OCI-LY7 (cell line): Measurements from ENCODE around the gene CHM. TPM values are rescaled to one million over a fixed set of nuclear protein-coding genes. Genes with fewer than 3 reads are reported as not detected.

Source experiments
- BruUV-seq: library from RNA; stranded (reverse); fragments of 400-500 nt; replicated peaks from 2 replicates; lab custom pipeline; 2021; lab: Mats Ljungman, UMichigan
- CTCF ChIA-PET: fragments of 300-600 bp; sonication (Branson Sonifier 250); formaldehyde crosslinking; loops from one replicate; lab custom pipeline; 2022; ENCODE audit warnings: antibody characterized with exemption; ENCODE audit not compliant: unreplicated experiment; lab: Charles Lee
- POLR2A ChIA-PET: fragments of 300-600 bp; sonication (Branson Sonifier 250); formaldehyde crosslinking; loops from one replicate; lab custom pipeline; 2022; ENCODE audit warnings: antibody characterized with exemption; lab: Charles Lee
- DNase-seq: peaks from one replicate; pipeline ENCODE4 v3.0.0-alpha.2; 2015; ENCODE audit warnings: low spot score
- H2AFZ ChIP-seq: fragments of 200-600 bp; sonication (generic), shearing (Covaris generic); 2 replicates; pipeline ENCODE4 v1.6.1; 2014; ENCODE audit warnings: mild to moderate bottlenecking, antibody characterized with exemption, low read length, moderate library complexity
- H3K27ac ChIP-seq: fragments of 200-600 bp; sonication (generic); 2 replicates; pipeline ENCODE4 v1.5.1; 2014; ENCODE audit warnings: mixed run types, low read depth, mild to moderate bottlenecking, moderate library complexity, low read length, inconsistent platforms; ENCODE audit not compliant: poor library complexity, severe bottlenecking
- H3K36me3 ChIP-seq: fragments of 200-600 bp; sonication (generic); 2 replicates; pipeline ENCODE4 v1.6.1; 2014; ENCODE audit warnings: mild to moderate bottlenecking, antibody characterized with exemption, low read length, moderate library complexity, mixed read lengths; ENCODE audit not compliant: insufficient read depth
- H3K4me1 ChIP-seq: fragments of 200-600 bp; sonication (generic); 2 replicates; pipeline ENCODE4 v1.5.1; 2014; ENCODE audit warnings: mild to moderate bottlenecking, low read length; ENCODE audit not compliant: insufficient read depth, poor library complexity, severe bottlenecking
- H3K4me2 ChIP-seq: fragments of 200-600 bp; sonication (generic); 2 replicates; pipeline ENCODE4 v1.6.1; 2014; ENCODE audit warnings: mild to moderate bottlenecking, low read length
- H3K4me3 ChIP-seq: fragments of 200-600 bp; sonication (generic); 2 replicates; pipeline ENCODE4 v1.5.1; 2014; ENCODE audit warnings: mild to moderate bottlenecking, low read depth, low read length; ENCODE audit not compliant: poor library complexity, severe bottlenecking
- H3K79me2 ChIP-seq: fragments of 200-600 bp; sonication (generic); 2 replicates; pipeline ENCODE4 v1.6.1; 2016; ENCODE audit warnings: low read depth, mild to moderate bottlenecking, low read length, moderate library complexity, mixed read lengths; ENCODE audit not compliant: insufficient read depth
- H3K9me2 ChIP-seq: fragments of 200-600 bp; sonication (generic); 2 replicates; pipeline ENCODE4 v1.6.1; 2016; ENCODE audit warnings: mild to moderate bottlenecking, low read length, mixed read lengths; ENCODE audit not compliant: insufficient read depth
- H3K9me3 ChIP-seq: fragments of 200-600 bp; sonication (generic); 2 replicates; pipeline ENCODE4 v1.6.1; 2014; ENCODE audit warnings: mild to moderate bottlenecking, mixed run types, low read length, mixed read lengths
- H4K20me1 ChIP-seq: fragments of 200-600 bp; sonication (generic); 2 replicates; pipeline ENCODE4 v1.6.1; 2014; ENCODE audit warnings: mild to moderate bottlenecking, antibody characterized with exemption, low read length, moderate library complexity, mixed read lengths; ENCODE audit not compliant: insufficient read depth
- CTCF ChIP-seq: fragments of 200-600 bp; sonication (generic); conservative IDR thresholded peaks from 2 replicates; pipeline ENCODE4 v1.5.1; 2014; ENCODE audit warnings: mild to moderate bottlenecking, antibody characterized with exemption, low read length, moderate library complexity, mixed read lengths
- EZH2phosphoT487 ChIP-seq: fragments of 200-600 bp; sonication (generic); IDR thresholded peaks from 2 replicates; pipeline ENCODE4 v1.6.1; 2018; ENCODE audit warnings: low read depth, borderline replicate concordance, mild to moderate bottlenecking, mixed run types, antibody characterized with exemption, low read length, moderate library complexity, mixed read lengths
- intact Hi-C: fragments of 100-400 bp; cut with micrococcal nuclease; formaldehyde crosslinking; loops from one replicate; pipeline ENCODE4 v1.10.0; 2022; ENCODE audit not compliant: unreplicated experiment
- total RNA-seq, 2 experiments: library from RNA; depleted of rRNA in 1 of 2; stranded (reverse); fragments of >200 nt in 1 of 2; shearing (Covaris generic) in 1 of 2; gene quantifications; 2 replicates each; pipeline ENCODE4 v1.2.3, GENCODE V29; 2014 to 2022

CHM gene
- total RNA-seq, 2 experiments from 2014 or later = 4.8 to 15.7 TPM

GRCh38 chrX:86047936-86048280 is 550 bp upstream of the CHM start:
- Histone ChIP-seq H2AFZ (peak overlapping the region; percentile 100), H3K9me2 (no peaks in the 10 kb centered on the region), H3K36me3 (no peaks in the 10 kb centered on the region), H3K27ac (no peak overlapping the region), H3K4me3 (peak overlapping the region; percentile 68), H4K20me1 (no peaks in the 10 kb centered on the region), H3K4me1 (peaks cover 4% of the 10 kb centered on the region), H3K9me3 (no peaks in the 10 kb centered on the region), H3K79me2 (peaks cover 26% of the 10 kb centered on the region; the same call in 1 of the 2 replicates), H3K4me2 (peak overlapping the region; percentile 73)
- BruUV-seq = no TSS peak
- TF ChIP-seq EZH2phosphoT487 = no peak
- no peak for TF ChIP-seq CTCF
- ChIA-PET CTCF (no interaction called here), POLR2A (no interaction called here)
- DNase-seq = no peak
- intact Hi-C loops = no loop called here

DNA sequence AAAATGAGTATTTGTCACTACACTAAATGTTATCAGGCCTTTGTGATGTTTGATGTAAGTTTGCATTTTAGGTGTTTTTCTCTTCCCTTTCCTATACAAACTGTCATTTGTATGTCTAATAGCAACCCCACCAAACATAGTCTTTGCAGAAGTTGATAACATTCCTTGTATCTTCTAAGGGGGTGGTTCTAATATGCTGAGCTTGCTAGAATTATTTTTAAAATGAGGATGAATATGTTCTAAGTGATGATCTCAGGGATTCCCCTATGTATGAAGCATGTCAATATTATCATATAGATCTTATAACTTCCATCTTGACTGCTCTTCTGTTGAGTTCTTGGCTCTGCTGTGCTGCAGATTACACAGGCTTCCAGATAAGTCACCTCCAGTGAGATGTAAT is 3.1 kb downstream of the CHM start:
- H4K20me1 ChIP-seq = no peaks in the 10 kb centered on the region

More for the DNA sequence above, 3.1 kb downstream of the CHM start:
- no peak overlapping the region for H3K27ac ChIP-seq
- no peak overlapping the region for H3K4me2 ChIP-seq
- peaks cover 26% of the 10 kb centered on the region; the same call in 1 of the 2 replicates for H3K79me2 ChIP-seq
- no peak overlapping the region for H3K4me3 ChIP-seq
- no peaks in the 10 kb centered on the region; the same call in 1 of the 2 replicates for H3K36me3 ChIP-seq
- H2AFZ ChIP-seq = no peak overlapping the region
- intact Hi-C loops = no loop called here
- H3K9me2 ChIP-seq = no peaks in the 10 kb centered on the region
- TF ChIP-seq CTCF = no peak
- no peak for TF ChIP-seq EZH2phosphoT487
- peaks cover 4% of the 10 kb centered on the region for H3K4me1 ChIP-seq
- ChIA-PET CTCF (no interaction called here), POLR2A (no interaction called here)
- H3K9me3 ChIP-seq = no peaks in the 10 kb centered on the region
- DNase-seq = no peak
- no TSS peak for BruUV-seq
